Astrocyte of the hippocampus (primary cell): Measurements from ENCODE around the gene ELANE.

ENCODE experiments used
- DNase-seq: peaks from one replicate; pipeline ENCODE4 v3.0.0; 2011; ENCODE audit warnings: low read depth, low spot score

ELANE gene

DNA sequence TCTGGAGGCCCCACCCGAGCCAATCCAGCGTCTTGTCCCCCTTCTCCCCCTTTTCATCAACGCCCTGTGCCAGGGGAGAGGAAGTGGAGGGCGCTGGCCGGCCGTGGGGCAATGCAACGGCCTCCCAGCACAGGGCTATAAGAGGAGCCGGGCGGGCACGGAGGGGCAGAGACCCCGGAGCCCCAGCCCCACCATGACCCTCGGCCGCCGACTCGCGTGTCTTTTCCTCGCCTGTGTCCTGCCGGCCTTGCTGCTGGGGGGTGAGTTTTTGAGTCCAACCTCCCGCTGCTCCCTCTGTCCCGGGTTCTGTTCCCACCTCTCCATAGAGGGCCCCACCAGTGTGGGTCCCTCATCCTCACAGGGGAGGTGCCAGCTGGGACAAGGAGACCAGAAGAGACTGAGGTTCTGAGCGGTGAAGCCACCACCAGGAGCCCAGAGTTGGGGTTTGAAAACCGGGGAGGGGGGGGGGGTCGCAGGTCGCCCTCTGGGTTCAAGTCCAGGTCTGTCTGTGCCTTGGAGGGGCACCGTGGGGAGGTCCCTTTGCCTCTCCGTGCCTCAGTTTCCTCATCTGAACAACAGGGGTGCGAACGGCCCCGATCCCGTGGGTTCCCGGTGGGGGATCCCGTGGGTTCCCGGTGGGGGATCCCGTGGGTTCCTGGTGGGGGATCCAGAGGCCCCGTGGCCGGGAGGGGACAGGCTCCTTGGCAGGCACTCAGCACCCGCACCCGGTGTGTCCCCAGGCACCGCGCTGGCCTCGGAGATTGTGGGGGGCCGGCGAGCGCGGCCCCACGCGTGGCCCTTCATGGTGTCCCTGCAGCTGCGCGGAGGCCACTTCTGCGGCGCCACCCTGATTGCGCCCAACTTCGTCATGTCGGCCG is at the start of gene ELANE:
Gene ELANE, plus strand, starts transcription at position 168 of the 878 bp plus-strand sequence. Its CDS starts 26 bp downstream, at position 194.
- DNase-seq, result no peak

DNA sequence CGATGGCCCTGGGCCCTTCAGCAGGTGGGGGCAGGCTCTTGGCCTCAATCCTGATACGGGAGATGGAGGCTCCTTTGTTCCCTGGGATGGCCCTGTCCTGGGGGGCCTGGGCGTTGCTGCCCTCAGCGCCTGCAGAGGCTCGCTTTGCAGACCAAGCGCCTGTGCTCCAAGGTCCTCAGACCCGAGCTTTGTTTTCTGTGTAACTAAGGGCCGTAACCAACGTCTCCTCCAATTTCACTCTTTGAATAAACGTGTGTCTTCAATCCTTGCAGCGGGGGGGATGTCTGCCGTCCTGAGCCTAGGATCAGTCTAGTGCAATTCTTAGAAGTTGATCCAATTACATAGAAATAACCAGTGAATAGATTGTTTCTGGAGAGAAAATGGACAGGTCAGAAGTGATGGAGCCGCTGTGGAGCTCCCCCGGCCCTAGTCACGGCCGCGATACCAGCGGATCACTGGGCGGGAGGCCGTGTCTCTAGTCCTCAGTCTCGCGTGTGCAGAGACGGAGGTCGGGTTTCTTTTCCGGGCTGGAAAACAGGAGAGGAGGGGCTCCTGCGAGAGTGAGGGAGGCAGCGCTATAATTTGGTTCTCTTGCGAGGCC is 49.5 kb upstream of the ELANE start:
- DNase-seq, result peak; percentile 59

DNA sequence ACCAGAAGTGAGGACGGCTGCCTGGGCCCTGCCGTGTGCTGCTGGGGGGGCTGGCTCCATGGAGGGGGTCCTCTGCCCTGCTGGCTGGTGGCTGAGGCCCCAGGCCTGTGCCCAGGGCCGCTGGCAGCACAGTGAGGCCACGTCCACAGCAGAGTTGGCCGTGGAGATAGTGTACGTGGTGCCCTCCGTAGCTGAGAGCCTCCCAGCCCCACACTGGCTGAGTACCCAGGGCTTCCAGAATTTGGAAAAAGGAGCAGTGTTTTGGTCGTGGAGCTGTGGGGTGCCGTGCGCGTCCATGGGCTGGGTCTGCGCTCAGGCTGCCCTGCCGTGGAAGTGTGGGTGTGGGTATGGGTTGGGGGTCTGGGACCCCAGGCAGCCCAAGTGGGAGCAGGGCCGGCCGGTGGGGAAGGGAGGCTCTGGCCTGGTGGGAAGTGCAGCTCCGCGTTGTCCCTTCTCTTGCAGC is 49.0 kb upstream of the ELANE start:
- no peak for DNase-seq

DNA sequence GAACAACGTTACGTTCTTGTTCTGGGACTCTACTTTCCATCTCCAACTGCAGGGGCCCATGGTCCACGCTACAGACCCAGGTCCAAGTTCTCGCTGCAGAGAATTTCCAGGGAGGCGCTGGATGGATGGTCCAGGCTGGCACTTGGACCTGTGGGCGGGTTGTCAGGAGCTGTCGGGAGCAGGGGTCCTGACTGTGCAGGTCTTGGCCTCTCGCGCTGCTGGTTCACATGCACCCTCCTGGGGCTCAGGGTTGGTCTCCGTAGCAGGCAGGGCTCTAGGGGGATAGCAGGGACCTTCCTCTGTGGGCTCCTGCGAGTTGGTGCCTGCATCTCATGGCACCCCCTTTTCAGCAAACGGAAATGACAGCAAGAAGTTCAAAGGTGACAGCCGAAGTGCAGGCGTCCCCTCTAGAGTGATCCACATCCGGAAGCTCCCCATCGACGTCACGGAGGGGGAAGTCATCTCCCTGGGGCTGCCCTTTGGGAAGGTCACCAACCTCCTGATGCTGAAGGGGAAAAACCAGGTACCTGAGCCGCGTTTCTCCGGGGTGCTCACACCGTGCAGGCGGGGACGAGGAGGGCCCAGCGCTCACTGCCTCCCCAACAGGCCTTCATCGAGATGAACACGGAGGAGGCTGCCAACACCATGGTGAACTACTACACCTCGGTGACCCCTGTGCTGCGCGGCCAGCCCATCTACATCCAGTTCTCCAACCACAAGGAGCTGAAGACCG is 48.3 kb upstream of the ELANE start:
- no peak for DNase-seq

DNA sequence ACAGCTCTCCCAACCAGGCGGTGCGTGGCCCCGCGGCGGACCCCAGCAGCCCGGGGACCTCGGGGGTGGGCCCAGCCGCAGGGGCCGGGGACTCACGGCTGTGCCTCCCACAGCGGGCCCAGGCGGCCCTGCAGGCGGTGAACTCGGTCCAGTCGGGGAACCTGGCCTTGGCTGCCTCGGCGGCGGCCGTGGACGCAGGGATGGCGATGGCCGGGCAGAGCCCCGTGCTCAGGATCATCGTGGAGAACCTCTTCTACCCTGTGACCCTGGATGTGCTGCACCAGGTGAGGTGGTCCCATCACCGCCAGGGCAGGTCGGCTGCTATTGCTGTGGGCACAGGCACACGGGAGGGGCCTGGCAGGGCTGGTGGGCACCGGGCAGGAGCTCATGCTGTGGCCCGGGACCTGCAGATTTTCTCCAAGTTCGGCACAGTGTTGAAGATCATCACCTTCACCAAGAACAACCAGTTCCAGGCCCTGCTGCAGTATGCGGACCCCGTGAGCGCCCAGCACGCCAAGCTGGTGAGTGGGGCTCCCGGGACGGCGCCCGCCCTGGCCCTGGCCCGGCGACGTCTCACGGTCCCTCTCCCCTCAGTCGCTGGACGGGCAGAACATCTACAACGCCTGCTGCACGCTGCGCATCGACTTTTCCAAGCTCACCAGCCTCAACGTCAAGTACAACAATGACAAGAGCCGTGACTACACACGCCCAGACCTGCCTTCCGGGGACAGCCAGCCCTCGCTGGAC is 47.5 kb upstream of the ELANE start:
- no peak for DNase-seq

DNA sequence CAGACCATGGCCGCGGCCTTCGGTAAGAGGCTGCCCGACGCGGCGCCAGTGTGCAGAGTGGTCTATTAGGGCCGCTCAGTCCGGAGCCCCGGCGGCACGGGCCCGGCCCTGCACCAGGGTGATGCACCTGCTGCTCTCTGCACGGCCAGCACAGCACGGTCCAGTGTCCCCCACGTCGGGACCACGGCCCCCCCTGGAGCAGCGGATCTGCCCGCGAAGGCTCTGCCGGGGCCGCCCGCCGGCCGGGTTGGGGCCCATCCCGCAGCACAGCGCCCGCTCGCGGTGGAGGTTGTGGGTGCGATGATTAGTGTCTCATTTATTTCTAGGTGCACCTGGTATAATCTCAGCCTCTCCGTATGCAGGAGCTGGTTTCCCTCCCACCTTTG is 46.9 kb upstream of the ELANE start:
- no peak for DNase-seq

DNA sequence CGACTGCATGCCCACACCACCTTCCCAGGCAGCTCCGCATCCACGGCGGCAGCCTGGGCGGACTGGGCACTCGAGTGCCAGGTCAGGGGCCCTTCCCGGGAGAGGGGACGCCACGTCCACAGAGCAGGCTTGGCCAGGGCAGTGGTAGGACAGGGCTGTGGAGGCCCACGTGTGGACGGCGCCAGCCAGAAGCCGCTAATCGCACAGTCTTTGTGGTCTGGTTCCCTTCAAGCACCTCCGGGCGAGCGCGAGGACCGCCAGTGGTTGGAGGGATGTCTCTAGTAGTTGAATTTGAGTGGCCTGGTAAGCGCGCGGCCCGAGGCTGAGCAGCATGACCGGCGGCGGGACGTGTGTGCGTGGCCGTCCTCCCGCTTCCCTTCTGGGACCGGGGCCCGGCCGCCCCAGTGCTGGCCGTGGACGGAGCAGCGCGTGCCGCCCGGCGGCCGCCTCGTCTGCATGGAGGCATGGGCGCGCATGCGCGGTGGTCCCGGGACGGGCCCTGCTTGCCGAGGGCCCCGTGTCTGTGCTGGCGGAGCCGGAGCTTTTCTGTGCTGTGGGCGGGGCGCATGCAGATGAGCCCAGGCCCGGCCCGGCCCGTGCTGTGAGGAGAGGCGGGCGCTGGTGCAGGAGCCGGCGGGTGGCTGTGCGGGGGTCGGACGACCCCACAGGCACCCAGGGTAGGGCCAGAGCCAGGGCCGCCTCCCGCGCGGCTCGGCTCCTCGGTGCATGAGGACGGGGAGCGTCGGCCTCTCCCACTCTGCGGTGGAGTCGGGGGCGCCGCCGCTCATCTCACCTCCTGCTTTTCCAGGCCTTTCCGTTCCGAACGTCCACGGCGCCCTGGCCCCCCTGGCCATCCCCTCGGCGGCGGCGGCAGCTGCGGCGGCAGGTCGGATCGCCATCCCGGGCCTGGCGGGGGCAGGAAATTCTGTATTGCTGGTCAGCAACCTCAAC is 46.2 kb upstream of the ELANE start:
- DNase-seq, result no peak

DNA sequence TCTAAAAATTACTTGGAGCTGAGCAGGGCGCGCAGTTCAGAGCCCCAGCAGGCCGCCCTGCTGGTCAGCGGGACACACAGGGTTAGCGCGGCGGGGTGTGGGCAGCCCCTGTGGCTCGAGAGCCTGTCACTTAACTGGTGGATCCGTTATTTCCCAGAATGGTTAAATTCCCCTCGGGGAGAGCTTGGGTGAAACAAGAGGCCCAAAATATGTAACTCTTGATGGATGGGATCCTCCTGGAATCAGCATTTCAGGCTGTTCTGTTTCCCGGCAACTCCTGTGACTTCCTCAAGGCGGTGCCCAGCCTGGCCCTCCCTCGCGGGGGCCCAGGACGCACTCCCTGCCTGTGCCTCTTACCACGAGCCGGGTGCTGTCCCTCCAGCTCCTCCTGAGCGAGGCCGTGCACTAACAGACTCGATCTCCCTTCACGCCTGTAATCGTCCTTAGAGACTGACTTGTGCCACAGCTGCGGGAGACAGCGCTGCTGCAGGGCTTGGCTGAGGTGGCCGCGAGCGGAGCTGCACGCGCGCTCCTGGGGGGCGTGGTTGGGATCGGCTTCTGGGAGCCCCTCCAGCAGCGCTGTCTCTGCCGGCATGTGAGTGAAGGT is 45.2 kb upstream of the ELANE start:
- DNase-seq, result no peak

DNA sequence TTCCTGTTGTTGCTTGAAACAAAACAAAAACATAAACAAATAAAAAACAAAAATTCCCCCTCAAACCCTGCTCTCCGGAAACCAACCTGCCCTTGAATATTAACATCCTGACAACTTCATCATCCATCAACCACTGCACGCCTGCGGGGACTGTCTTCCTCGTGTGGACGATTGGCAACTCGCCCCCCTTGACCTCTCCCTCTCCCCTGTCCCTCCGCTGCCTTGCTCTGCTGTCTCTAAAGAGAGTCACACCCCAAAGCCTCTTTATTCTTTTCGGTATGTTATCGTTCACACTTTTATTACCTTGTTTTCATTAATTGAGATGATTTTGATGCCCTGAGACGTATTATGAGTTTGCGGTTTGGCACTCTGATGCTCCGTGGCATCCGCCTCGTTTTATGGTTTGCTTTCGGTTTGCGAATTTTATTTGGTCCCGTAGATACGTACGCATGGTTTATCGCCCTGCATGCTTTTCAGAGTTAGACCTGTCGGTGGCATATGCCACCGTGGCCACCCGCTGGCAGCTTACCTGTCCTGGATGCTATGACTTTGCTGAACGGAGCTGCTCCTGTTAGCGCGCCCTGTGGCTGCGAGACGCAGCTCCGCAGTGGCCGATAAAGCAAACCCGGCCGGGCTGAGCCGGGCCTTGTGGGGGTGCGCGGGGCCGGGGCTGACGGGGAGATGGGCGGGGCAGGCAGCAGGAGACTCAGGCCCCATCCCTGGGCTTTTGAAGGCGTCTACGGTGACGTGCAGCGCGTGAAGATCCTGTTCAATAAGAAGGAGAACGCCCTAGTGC is 44.3 kb upstream of the ELANE start:
- no peak for DNase-seq

DNA sequence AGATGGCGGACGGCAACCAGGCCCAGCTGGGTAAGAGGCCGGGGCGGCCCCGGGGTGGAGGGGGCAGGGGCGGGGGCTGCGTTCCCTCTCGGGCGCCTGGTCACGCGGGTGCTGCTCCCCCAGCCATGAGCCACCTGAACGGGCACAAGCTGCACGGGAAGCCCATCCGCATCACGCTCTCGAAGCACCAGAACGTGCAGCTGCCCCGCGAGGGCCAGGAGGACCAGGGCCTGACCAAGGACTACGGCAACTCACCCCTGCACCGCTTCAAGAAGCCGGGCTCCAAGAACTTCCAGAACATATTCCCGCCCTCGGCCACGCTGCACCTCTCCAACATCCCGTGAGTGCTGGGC is 43.7 kb upstream of the ELANE start:
- no peak for DNase-seq

DNA sequence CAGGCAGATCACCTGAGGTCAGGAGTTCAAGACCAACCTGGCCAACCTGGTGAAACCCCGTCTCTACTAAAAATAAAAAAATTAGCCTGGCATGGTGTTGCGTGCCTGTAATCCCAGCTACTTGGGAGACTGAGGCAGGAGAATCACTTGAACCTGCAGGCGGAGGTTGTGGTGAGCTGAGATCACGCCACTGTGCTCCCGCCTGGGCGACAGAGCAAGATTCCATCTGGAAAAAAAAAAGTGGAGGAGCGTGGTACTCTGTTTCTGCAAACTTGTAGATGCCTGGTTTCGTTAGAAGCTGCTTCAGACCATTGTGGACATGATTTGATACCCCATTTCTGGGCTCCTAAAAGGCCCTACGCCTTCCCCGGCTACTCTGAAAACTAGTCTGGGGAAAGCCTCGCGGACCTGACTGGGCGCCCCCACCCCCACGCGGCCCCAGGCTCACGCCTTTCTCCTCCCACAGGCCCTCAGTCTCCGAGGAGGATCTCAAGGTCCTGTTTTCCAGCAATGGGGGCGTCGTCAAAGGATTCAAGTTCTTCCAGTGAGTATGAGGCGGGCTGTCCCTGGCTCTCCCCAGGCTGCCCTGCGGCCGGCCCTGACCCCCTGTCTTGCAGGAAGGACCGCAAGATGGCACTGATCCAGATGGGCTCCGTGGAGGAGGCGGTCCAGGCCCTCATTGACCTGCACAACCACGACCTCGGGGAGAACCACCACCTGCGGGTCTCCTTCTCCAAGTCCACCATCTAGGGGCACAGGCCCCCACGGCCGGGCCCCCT is 41.8 kb upstream of the ELANE start:
- DNase-seq, result no peak

DNA sequence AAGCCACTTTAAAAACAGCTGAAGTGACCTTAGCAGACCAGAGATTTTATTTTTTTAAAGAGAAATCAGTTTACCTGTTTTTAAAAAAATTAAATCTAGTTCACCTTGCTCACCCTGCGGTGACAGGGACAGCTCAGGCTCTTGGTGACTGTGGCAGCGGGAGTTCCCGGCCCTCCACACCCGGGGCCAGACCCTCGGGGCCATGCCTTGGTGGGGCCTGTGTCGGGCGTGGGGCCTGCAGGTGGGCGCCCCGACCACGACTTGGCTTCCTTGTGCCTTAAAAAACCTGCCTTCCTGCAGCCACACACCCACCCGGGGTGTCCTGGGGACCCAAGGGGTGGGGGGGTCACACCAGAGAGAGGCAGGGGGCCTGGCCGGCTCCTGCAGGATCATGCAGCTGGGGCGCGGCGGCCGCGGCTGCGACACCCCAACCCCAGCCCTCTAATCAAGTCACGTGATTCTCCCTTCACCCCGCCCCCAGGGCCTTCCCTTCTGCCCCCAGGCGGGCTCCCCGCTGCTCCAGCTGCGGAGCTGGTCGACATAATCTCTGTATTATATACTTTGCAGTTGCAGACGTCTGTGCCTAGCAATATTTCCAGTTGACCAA is 41.1 kb upstream of the ELANE start:
- no peak for DNase-seq

DNA sequence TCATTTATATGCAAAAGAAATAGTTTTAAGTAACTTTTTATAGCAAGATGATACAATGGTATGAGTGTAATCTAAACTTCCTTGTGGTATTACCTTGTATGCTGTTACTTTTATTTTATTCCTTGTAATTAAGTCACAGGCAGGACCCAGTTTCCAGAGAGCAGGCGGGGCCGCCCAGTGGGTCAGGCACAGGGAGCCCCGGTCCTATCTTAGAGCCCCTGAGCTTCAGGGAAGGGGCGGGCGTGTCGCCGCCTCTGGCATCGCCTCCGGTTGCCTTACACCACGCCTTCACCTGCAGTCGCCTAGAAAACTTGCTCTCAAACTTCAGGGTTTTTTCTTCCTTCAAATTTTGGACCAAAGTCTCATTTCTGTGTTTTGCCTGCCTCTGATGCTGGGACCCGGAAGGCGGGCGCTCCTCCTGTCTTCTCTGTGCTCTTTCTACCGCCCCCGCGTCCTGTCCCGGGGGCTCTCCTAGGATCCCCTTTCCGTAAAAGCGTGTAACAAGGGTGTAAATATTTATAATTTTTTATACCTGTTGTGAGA is 40.5 kb upstream of the ELANE start:
- DNase-seq, result no peak

DNA sequence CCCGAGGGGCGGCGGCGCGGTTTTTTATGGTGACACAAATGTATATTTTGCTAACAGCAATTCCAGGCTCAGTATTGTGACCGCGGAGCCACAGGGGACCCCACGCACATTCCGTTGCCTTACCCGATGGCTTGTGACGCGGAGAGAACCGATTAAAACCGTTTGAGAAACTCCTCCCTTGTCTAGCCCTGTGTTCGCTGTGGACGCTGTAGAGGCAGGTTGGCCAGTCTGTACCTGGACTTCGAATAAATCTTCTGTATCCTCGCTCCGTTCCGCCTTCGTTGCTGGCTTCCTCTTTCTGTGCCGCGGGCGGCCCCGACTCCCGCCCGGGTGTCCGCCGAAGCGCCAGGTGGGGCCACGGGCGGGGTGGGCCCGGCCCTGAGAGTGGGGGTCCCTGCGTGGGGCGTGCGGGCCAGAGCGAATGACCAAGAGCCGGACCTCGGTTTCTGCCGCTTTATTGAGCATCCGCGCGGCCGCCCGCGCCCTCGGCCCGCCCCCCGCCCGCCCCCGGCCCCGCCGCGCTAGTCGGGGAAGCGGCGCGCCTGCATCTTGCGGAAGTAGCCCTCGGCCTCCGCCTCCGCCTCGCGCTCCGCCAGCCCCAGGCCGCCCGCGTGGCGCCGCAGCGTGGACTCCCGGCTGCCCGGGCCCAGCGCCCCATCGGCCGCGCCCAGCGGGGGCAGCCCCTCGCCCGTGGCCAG is 39.9 kb upstream of the ELANE start:
- DNase-seq, result no peak

DNA sequence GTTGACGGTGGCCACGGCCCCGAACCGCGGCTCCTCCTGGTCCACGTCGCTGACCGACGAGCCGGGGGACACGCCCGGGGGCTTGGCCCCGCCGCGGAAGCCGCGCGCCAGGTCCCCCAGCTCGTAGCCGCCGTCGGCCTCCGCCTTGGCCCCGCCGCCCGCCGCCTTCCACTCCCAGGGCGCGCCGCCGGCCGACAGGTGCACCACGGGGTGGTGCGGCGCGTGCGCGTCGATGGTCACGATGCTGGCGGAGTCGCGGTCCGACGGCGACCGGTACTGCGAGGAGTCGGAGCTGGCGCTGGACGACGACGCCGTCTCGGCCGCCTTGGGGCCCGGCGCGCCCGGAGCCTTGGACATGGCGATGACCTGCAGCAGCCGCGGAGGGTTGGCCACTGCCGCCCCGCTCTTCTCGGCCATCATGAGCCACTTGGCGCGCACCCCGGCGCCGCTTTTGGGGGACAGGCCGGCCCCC is 39.3 kb upstream of the ELANE start:
- no peak for DNase-seq

DNA sequence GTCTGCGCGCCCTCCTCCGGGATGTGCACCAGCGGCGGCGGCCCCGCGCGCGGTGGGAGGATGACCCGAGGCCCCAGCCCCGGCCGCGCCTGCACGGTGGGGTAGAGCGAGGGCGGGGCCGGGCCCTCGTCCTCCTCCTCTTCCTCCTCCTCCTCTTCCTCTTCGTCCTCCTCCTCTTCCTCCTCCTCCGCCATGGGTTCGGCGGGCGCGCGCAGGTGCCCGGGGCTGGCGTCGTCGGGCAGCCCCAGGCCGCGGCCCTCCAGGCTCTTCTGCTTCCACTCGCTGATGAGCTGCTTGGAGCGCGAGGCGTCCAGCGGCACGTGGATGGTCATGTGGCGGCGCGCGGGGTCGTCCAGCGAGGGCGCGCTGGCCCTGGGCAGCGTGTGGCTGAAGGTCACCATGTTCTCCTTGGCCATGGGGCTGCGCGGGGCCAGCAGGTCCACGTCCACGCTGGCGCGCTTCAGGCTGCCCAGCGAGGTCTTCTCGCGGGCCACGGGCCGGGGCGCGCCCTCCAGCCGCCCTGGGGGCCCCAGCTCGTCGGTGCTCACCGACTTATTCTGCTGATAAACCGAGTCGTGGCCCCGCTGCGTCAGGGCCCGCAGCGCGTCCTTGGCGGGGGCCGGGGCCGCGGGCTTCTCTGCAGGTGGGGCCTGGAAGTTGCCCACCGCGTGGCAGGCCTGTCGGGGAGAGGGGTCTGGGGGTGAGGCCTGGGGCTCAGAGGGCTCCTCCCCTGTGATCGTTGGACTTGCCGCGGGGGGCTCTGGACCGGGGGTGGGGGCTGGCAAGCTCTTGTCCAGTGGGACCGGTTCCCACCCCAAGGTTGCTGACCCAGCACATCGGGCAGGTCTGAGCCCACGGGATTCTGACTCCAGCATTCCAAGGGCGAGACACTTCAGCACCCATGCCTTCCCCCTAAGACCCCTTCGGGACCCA is 38.6 kb upstream of the ELANE start:
- no peak for DNase-seq
